NCI-H1417 (cell line): Measurements from ENCODE around the gene IGHMBP2.

Experiments
- DNase-seq, 3 experiments: peaks; one replicate each; lab custom pipeline; 2025; lab: John Stamatoyannopoulos, UW

Gene IGHMBP2

DNA sequence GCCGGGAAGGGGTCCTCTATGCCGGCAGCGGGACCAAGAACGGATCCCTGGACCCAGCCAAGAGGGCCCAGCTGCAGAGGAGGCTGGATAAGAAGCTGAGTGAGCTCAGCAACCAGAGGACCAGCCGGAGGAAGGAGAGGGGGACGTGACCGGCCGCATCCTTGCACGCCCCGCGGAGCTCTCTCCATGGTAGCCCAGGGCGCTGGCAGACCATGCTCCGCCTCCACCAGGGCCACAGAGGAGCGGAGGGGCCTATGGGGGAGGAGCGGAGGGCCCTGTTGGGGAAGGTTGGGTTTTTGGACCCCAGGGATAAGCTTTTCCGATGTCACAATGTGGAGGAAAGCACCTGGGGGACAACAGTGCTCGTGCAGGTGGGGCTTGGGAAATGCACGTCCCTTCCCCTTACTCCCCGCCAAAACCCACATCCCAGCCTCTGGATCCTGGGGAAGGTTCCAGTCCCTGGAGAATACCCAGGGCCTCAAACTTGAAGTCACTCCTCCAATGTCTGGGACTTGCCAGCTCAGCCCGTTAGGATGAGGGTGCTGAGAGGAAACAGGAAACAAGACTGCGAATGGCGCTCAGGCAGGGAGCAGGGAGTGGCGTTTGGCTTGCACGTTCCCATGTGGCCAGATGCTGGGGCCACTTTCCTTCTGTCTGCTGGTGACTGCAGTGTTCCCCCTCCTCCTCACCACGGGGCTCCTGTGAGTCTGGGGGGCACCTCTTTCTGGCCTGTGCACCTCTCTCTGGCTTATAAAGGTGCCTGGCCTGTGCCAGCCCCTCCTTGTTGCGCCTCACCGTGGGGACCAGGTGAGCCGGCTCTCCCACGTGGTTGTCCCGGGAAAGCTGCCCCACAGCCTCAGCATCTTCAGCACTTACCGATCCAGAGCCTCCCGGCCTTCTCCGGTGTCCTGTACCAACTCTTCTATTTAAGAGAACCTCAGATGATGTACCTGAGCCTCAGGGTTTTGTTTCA lies 36.2 kb downstream of the IGHMBP2 start:
- no peak for DNase-seq

DNA sequence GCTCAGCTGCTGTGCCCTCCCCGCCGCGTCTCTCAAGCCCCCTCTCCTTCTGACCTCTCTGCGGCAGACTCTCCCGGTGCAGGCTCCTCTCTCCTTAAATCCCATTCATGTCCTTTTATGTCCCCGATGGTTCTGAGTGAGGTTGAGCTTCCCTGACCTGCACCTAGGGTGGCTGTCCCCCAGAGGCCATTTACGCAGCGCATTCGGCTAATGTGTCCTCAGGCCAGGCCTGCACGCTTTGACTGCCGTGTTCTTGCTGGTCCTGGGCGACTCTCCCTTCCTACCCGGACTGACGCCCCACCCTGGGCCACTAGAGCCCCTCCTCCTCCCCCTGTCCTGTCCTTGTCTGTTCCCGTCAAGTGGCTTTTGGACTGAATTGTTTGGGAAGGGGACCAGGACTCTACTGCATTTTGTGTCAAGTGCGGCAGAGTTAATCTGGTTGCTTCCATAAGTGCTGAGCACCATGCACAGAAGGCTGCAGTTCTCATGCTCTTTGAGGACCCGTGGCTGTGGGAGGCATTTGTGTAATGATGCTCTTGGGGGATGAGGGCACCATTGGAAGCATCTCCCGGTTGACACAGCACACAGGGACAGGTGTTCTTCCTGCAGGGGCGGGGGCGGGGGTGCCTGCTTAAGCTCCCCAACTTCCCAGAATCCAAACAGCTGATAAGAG lies 37.1 kb downstream of the IGHMBP2 start:
- DNase-seq: no peak

DNA sequence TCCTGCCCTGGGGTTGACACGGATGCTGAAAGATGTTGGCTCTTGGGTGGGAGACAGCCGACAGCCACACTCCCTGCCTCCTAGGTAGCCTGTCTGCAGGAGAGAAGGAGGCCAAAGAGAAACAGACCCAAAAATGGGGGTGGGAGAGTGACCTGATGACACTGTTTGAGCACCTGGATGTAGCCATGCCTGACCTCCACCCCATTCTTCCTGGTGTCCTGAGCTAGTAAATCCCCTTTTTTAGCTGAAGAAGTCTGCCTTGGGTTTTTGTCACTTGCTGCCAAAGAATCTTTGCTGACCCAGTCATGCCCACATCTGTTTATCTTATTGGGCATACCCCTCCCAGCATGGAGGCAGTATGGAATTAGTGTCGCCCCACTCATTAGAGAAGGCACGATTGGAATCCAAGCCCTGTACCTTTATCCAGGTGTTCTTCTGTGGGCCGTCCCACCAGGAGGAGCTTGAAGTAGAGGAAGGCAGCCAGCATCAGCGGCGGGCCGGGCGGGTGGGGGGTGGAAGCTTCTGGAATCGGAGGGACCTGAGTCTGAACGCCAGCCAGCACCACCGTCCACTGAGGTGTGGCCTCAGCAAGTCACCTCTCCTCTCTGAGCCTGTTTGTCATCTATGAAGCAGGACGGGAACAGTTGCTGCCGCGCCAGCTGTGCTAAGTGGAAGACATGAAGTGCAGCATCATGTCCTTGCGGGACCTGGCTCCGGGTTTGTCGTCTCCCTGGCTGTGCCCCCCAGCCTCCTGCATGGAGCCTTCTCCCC lies 37.8 kb downstream of the IGHMBP2 start:
- DNase-seq: no peak

DNA sequence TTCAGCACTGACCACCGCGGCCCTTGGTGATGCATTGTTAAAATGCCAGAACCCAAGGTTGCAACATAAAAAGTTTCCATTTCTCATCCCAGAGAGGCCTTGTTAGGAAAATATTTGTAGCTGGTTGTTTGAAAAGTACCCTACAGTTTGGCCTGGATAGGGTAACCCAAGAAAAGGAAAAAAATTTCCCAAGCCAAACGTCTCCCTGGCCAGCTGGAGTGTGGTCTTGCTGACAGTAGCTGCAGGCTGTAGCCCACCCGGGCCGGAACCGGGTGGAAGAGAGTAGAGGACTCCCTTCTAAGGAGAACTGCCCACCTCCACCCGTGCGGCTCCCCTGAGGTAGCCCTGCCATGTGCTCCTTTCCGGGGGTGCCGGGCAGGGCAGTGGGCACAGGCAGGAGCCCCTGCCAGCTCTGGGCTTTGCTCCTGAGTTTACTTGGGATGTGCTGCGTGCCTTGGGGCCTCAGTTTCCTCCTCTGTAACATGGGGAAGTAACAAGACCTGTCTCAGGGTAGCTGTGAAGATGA lies 38.5 kb downstream of the IGHMBP2 start:
- no peak for DNase-seq

DNA sequence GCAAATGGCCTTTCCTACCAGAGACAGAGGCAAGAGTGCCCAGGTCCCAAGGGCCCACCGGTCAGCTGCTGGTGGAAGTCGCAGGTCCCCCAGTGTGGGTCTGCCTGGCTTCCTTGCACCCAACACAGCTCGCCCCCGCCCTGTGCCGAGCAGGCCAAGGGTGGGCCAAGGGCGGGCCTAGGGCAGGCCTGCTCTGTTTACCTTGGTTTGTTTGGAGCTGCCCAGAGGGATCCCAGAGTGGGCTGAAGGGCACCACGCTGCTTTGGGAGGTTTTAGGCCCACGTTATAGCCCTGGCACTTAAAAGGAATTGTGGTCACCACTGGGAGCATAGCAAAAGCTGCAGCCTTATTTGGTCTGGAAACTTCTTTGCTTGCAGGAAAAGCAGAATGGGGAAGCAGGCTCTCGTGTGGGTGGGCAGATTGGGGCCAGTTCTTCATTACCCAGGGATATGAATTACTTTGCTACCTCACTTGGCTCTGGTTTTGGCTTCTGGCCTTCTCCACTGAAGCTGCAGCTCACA lies 39.1 kb downstream of the IGHMBP2 start:
- no peak for DNase-seq

DNA sequence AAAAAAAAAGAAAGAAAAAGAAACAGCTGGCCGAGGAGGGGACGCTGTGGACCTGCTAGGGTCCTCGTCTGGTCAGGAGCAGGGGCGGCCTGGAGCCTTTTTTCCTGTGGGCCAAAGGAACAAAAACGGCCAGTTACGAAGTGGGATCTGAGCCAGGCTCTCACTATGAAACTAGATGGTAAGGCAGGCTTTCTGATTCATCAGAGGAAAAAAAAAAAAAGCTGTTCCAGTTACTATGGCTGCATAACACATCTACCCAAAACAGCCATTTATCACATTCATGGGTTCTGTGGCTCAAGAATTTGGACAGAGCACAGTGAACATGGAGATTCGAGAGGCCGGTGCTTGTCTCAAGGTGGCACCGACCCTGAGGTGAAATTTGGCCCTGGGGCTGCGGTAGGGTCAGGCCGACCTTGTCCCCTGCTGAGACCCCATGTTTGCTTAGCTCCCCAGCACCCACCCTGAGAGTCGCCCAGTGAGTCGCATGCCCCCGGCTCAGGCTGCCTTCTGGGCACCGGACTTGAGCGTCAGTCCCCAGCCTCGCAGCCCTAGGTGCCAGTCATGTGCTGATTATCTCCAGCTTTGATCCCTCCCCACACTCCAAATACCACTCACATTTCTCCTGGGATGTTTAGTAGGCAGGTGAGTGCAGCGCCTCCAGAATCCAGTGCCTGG lies 42.9 kb downstream of the IGHMBP2 start:
- no peak for DNase-seq

DNA sequence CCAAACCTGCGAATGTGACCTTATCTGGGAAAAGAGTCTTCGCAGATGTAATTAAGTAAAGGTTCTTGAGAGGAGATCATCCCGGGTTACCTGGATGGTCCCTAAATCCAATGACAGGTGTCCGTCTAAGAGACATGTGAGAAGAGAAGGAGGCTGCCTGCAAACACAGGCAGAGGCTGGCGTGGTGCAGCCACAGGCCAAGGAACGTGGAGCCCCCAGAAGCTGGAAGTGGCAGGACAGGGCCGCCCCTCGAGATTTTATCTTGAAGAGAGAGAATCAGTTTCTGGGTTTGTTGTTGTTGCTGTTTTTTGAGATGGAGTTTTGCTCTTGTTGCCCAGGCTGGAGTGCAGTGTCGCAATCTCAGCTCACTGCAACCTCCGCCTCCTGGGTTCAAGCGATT lies 43.5 kb downstream of the IGHMBP2 start:
- no peak for DNase-seq

DNA sequence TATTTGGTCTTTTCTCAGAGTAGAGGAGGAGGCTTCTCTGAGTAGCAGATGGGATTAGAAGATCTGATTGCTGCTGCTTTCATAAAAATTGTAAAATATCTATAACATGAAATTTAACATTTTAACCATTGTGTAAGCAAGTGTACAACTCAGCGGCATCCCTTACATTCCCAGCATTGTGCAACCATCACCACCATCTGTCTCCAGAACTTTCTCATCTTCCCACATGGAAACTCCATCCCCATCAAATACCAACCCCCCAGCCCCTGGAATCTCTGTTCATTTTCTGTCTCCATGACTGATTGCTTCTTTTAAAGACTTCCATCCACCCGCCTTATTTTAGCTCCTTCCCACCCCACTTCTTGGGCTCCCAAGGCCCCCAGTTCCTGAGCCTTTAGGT lies 44.8 kb downstream of the IGHMBP2 start:
- no peak for DNase-seq

DNA sequence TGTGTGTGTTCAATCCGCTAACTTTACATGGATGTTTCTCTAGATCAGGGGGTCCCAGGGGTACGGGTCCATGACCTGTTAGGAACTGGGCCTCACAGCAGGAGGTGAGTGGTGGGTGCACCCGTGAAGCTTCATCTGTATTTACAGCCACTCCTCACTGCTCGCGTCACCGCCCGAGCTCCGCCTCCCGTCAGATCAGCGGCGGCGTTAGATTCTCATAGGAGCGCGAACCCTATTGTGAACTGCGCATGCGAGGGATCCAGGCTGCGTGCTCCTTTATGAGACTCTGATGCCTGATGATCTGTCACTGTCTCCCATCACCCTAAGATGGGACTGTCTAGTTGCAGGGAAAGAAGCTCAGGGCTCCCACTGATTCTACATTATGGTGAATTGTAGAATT lies 45.2 kb downstream of the IGHMBP2 start:
- no peak for DNase-seq

DNA sequence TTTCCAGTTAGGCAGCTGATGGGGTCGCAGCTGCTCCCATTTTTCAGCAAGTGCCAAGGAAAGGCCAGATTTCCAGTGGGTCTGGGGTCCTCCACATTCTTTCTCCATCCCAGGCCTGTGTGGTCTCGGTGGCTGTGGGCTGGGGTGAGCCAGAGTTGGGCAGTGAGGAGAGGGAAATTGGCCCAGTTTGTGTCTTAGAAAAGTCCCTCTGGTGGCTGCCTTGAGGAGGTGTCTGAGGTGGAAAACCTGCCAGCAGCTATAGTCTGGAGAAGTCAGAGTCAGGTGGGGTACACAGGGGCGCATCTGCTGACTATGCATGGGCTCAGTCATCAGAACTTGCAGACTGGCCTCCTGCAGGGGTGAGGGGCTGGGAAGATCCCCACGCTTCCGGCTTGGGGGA lies 46.6 kb downstream of the IGHMBP2 start:
- DNase-seq: peak in 1 of 3 experiments; percentile 10

DNA sequence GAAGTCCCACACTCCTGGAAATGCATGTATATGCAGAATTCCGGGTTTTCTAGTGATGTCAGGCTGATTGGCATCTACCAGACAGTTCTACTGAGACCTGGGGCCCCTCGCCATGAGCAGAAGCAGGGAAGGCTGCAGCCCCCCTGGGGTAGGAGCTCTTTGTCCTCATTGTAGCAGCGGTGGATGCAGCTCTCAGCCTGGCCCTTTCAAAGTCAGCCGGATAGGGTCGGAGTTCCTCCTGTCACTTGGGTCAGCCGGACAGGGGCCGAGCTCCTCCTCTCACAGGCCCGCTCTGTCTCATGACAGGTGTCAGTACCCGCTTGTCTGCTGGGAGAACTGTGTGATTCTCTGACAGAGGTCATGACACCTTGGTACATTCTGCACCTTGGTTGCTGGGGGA lies 47.1 kb downstream of the IGHMBP2 start:
- DNase-seq: no peak

DNA sequence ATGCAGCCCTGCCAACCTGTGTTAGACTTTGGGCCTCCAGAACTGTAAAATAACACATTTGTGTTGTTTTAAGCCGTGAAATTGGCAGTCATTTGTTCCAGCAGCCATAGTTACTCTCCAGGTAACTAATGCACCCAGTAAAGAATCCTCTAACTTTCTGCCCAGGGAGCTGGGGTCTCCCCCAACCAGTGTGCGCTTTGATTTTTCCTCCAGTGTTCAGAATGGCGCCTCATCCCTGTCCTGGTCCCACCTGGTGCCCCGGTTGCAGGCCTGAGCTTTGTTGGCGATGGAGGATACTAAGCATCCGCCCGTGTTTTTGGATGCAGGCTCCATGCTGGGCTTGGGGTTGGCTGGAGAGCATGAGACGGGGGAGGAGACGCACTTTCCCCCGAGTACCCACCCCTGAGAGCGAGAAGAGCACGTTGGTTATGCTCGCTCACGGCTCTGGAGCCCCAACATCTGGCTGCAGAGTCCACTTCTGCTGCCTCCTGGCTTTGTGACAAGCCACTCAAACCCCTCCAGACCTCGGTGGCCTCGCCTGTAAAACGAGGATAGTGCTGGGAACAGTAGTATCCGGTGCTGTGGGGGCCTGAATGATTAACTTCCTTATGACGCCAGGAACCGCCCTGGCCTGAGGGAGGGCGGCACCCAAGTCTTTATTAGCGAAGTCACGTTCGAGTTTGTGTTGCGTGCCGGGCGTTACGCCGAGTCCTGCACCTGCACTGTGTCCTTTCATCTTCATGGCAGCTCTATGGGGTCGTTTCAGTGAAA lies 51.3 kb downstream of the IGHMBP2 start:
- DNase-seq: no peak

DNA sequence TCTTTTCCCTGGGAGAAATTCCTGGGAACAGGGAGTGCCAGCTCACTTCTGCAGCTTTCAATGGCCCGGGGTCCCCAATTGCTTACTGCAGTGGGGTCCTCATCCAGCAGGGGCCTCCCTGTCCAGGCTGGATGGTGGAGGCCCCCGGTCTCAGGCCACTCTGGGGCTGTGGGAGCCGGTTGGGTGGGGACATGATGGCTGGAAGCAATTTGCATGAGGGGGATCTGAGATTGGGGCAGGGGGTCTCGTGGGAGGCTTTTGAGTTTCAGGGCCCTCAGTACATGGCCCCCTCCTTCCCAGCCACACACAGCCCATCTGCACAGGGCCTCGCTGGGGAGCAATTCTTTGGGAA lies 51.9 kb downstream of the IGHMBP2 start:
- DNase-seq: no peak

DNA sequence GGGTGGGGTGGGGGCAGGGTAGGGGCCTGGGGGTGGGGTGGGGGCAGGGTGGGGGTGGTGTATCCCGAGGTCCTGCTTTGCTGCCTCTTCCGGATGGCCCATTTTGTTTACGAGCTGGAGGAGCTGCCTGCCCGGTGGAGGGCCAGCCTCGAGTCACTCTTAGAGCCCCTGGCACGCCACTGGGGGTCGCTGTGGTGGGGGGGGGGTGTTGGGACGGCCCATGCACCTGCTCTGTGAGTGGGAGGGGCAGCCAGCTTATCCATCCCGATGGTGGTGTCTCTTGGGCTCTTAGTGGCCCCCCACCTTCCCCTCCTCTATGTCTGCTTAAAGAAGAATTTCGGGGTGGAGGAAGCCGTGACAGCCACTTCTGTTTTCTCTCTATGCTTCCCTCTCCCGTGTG lies 52.5 kb downstream of the IGHMBP2 start:
- DNase-seq: no peak

DNA sequence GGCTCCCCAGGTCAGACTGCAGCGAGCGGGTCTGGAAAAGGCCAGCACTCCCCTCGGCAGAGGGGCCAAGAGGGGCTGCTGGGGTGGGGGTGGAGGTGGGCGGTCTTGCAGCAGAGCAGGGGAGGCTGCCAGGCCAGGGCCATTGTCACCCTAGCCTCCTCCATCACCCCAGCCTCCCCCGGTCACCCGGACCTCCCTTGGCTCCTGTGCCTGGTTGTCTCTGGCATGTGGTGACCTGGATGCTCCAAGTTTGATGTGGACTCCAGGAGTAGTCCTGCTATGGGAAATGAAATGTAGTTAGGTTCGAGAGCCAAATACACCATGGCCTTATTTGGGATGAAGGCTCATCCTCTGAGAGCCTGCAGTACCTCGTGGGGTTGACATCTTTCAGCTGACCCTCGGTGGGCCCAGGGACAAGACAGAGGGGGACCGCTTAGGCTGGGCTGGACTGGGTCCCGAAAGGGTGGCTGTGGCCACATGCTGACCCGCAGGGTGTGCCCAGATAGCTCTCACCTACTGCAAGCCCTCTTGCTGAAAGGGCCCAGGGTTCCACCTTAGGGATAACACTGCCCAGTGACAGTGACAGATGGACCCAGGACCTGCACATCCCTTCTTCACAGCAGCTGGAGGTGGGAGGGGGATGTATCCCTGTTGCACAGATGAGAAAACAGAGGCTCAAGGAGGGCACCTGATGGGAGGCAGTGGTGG lies 53.0 kb downstream of the IGHMBP2 start:
- no peak for DNase-seq

DNA sequence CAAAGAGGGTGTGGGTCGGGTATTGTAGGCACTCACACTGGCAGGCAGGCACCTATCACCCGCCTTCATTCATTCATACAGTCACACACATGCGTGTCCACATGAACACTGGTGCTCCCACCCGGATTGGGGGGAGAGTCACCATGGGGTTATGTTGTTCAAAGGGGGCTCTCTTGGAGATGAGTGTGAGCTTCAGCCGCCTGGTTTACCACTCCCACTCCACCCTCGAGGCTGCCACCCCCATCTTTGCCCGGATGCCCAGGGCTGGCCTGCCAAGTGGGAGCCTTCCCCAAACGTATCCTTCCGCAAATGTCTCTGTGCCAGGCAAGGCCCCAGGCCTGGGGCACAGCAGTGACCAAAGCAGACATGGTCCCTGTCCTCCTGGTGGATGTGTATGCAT lies 54.5 kb downstream of the IGHMBP2 start:
- no peak for DNase-seq

DNA sequence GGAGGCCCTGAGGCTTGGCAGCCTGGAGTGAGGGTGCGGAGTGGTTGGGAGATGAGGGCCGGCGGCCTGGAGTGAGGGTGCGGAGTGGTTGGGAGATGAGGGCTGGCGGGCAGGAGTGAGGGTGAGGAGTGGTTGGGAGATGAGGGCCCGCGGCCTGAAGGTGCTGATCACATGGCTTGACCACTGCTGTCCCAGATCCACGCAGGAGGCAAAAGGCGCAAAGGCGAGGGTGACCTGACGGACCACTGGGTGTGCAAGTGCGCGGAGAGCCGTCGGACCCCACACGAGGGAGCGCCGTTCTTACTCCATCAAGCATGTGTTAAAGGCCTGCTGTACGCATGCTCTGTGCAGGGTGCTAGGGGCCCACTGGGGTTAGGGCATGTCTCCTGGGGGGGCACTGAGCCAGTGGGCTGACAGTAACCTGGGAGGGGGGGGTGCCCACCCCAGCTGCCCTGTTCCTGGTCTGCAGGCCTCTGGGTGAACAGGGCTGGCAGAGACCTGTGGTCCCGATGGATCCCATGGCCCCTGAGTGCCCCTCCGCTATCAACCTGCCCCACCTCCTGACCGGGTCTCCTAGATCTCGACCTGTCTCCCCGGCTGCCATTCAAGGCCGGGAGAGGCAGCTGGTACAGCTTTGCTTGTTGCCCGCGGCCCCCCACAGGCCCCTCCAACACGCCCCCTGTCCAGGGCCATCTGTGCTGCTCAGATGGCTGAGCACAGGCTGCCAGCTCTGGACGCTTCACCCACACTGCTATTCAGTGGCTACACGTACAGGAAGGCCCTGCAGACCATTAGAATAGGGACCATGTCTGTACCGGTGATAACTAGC lies 56.0 kb downstream of the IGHMBP2 start:
- DNase-seq: peak in 1 of 3 experiments; percentile 15

DNA sequence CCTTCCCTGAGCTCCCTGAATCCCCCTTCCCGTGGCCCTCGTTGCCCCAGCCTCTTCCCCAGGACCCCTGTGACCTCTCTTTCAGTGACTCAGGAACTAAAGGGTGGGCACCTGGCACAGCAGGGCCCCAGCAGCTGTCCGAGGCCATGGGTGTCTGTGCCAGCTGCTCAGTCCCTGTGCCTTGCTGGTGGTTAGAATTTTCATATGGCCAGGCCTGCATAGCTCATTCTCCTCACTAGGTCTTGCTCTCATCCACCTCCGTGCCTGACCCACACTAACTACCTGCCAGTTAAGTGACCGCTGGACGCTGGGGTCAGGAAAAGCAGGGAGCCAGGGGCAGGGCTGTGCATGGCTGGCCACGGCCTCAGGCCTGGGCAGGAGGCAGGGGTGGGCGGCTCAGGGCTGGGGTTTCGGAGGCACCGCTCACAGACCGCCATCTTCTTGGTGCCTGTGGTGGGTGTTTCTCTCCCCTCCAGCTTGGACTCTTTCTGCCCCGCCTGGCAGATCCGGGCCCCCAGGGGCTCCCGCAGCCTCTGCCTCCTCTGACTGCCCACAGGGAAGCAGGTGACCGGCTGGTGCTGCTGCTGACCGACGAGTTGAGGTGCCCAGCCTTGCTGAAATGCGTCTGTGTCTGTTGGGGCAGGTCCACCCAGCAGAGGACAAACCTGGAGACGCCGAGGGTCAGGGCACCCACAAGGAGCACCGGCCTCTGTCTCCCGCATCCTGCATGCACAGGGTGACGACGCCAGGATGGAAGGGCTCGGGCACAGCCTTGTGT lies 56.8 kb downstream of the IGHMBP2 start:
- no peak for DNase-seq
